ENCODE data around the gene YBX2. TPM values are rescaled to one million over a fixed set of nuclear protein-coding genes. Genes with fewer than 3 reads are reported as not detected.

Gene YBX2
- total RNA-seq, 1 donor from 2014 or later: 0.96 TPM

DNA sequence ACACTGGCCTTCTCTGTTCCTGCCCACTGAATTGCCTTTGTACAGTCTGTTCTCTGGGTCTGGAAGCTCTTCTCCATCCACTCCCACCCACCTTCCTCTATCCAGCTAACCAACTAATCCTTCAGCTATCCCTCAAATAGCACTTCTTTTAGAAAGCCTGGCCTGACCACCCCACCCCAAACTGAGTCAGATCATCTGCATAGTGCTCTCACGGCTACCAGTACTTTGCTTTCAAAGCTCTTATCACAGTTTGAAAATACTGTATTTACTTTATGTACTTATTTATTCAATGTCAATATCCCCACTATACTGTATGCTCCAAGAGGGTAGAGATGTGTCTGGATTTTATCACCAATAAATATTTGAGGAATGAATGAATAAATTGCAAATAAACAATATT, 27.7 kb downstream of the YBX2 start:
- DNase-seq (ENCODE audit: low spot score): no peak

DNA sequence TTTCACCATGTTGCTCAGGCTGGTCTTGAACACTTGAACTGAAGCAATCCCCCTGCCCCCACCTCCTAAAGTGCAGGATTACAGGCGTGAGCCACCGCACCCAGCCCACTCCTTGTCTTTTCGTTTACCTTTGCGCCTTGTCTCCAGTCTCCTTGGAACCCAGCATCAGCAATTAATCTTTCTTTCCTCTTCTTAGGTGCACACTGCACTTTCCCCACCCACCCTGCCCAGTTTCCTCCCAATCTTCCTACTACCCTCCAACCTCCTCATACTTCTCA, 30.7 kb downstream of the YBX2 start:
- no peak for DNase-seq (ENCODE audit: low spot score)

GRCh38 chr17:7262935-7263800, 31.3 kb downstream of the YBX2 start:
- no peak for DNase-seq (ENCODE audit: low spot score)

- no peak for DNase-seq (ENCODE audit: low spot score)
Observed at GRCh38 chr17:7262192-7262934, 32.1 kb downstream of the YBX2 start, which contains the start of gene CLDN7. TSS of gene CLDN7 (minus strand) at chr17:7262478. CDS start at chr17:7262043, 435 bp downstream.

GRCh38 chr17:7261379-7262191, 32.9 kb downstream of the YBX2 start:
- DNase-seq (ENCODE audit: low spot score): no peak

- DNase-seq (ENCODE audit: low spot score): no peak
Observed at GRCh38 chr17:7260651-7261378, 33.6 kb downstream of the YBX2 start.

- no peak for DNase-seq (ENCODE audit: low spot score)
Observed at GRCh38 chr17:7260151-7260550, 34.3 kb downstream of the YBX2 start.

DNA sequence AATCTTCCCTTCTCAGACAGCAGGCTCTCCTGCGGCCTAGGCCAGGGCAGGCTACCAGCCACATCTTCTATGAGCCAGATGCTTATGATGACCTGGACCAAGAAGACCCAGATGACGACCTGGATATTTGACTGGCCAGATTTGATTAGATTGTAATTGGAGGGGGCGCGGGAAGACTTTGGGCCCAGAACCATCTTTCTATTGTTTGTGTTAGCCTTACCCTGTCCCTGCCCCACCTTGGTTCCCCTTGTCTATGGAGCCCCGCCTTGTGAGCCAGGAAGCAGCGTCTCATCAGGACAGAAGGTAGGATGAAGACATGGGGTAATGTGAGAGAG, 34.9 kb downstream of the YBX2 start:
- no peak for DNase-seq (ENCODE audit: low spot score)

DNA sequence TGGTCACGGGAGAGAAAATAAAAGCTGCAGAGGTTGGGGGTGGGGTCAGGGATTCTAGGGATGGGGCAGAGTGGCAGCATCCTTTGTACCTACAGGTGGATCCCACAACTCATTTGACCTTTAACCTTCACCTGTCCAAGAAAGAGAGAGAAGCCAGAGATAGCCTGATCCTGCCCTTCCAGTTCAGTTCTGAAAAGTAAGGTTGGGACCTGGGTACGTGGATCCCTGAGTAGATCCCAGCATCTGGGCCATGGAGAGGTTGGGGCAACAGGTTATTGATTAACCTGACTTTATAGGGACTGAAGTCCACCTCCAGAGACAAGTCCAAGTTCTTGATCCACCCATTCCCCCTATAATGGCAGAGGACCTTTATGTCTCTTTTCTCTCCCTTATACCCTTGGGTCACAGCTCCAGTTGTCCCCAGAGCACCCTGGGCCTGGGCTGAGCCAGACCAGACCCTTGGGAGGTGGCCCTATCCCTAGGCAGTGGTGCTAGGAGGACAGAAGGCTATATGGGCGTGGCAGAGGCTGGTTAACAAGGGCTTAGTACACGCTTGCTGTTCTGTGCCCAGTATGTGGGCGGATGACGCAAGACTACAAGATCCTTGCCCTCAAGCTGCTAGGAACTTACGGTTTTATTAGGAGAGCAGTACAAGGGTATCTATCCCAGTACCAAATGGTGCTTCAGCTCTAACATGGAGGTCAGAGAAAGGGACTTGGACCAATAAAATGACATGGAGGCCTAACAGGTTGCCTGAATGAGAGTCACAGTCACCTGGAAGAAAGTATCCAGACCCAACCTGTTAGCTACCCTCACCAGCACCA, 35.5 kb downstream of the YBX2 start:
- no peak for DNase-seq (ENCODE audit: low spot score)

DNA sequence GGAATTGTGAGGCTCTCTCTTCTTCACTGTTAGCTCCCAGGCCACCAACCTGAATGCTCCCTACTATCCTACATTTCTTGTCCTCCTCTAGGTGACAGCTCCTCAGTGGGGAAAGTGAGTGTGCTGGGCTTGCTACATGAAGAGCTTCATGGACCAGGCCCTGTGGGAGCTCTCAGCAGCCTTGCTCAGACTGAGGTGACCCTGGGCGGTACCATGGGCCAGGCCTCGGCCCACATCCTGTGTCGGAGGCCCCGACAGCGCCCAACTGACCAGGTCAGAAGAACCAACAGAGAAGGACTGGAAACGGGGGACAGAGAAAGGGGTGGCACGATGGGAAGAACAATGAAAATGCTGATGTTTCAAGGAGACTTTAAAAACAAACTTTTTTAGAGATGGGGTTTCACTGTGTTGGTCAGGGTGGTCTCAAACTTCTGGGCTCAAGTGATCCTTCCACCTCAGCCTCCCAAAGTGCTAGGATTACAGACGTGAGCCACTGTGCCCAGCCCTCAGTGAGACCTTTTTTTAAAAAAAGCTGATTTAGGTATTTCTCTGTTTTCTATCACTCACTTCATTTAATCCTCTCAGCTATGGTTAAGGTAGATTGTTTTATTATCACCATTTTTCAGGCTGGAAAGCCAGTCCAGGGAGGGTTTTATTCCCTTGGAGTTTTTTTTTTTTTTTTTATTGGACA, 37.5 kb downstream of the YBX2 start:
- no peak for DNase-seq (ENCODE audit: low spot score)

- DNase-seq (ENCODE audit: low spot score): no peak
Observed at GRCh38 chr17:7254511-7254910, 39.9 kb downstream of the YBX2 start.

- DNase-seq (ENCODE audit: low spot score): no peak
Observed at GRCh38 chr17:7253082-7253481, 41.4 kb downstream of the YBX2 start.

GRCh38 chr17:7252176-7253043, 42.0 kb downstream of the YBX2 start, which contains the start of gene ELP5:
TSS of gene ELP5 (plus strand) at chr17:7252215. CDS start at chr17:7252551, 336 bp downstream.
- peak; percentile 97 for DNase-seq (ENCODE audit: low spot score)

GRCh38 chr17:7251661-7252175, 42.7 kb downstream of the YBX2 start, which contains the start of gene CTDNEP1:
TSS of gene CTDNEP1 (minus strand) at chr17:7251734. CDS start at chr17:7251296, 438 bp downstream.
- DNase-seq (ENCODE audit: low spot score): peak; percentile 100

DNA sequence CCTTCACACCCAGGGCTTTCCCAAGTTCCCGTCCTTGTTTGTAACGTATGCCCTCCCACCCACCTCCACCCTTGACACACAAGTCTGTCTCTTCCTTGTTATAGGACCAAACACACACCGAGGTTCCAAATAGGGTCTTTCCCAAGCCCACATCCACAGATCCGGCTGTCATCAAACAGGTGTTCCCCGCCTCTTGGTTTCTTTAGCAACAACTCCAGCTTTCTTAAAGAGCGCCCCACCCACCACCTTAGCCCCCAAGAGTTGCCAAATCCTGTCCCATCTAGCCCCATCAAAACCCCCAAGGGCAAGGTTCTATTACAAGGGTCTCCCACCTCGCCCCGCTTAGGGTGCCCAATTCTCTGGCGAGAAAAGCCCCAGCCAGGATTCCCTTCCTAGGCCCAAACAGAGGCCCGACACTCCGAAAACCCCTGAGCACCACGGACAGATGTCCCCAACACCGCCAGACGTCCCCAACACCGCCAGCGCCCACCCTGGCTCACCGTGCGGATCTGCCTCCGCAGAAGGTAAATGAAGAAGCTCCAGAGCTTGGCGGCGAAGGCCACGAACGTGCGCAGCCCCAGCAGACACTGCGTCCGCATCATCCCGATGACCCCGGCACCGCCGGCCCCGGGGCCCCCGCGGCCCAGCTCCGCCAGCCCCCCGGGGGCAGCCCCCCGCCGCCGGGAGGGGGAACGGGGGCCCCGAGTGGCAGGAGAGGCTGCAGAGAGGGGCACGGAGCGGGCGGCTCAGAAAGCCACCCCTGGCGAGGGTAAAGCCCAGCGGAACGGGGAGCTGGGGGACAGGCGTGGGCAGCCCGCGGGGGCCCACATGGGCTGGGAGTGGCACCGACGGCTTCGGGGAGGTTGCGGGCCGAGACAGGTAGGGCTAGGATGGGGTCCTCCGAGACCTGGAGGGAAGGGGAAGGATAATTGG, 43.5 kb downstream of the YBX2 start:
- no peak for DNase-seq (ENCODE audit: low spot score)

- no peak for DNase-seq (ENCODE audit: low spot score)
Observed at GRCh38 chr17:7249830-7250229, 44.6 kb downstream of the YBX2 start.

- peak; percentile 0 for DNase-seq (ENCODE audit: low spot score)
Observed at GRCh38 chr17:7249214-7249613, 45.2 kb downstream of the YBX2 start.

All from umbilical cord (tissue), 2 donors.